RWPE2 (cell line): Measurements from ENCODE around the gene LAD1.

ENCODE experiments used
- ATAC-seq: fragments of 200-7000 bp; cut with Tn5 transposase; 3 replicates; pipeline ENCODE4 v1.9.1; 2021; ENCODE audit warnings: low read depth
- DNase-seq: peaks from one replicate; pipeline ENCODE4 v3.0.0-alpha.2; 2020; ENCODE audit warnings: low spot score
- H3K27ac ChIP-seq: fragments of 450-650 bp; 2 replicates; pipeline ENCODE4 v1.5.1; 2017; ENCODE audit warnings: mild to moderate bottlenecking; ENCODE audit not compliant: poor library complexity, severe bottlenecking
- H3K27me3 ChIP-seq: fragments of 250-450 bp; sonication (Bioruptor Pico); 2 replicates; pipeline ENCODE4 v1.5.1; 2021; ENCODE audit warnings: mild to moderate bottlenecking, moderate library complexity; ENCODE audit not compliant: insufficient read depth, poor library complexity, severe bottlenecking
- H3K36me3 ChIP-seq: fragments of 250-450 bp; sonication (Bioruptor Pico); 2 replicates; pipeline ENCODE4 v1.5.1; 2020; ENCODE audit warnings: low read depth, mild to moderate bottlenecking, moderate library complexity
- H3K4me1 ChIP-seq: fragments of 250-450 bp; sonication (Bioruptor Pico); 2 replicates; pipeline ENCODE4 v1.5.1; 2021; ENCODE audit warnings: mild to moderate bottlenecking, moderate library complexity; ENCODE audit not compliant: insufficient read depth, poor library complexity, severe bottlenecking
- H3K4me3 ChIP-seq: fragments of 250-450 bp; sonication (Bioruptor Pico); 2 replicates; pipeline ENCODE4 v1.5.1; 2021; ENCODE audit warnings: mild to moderate bottlenecking, moderate library complexity; ENCODE audit not compliant: severe bottlenecking
- H3K9me3 ChIP-seq: fragments of 250-450 bp; sonication (Bioruptor Pico); 2 replicates; pipeline ENCODE4 v1.5.1; 2021; ENCODE audit warnings: mild to moderate bottlenecking, moderate library complexity; ENCODE audit not compliant: severe bottlenecking
- CTCF ChIP-seq: fragments of 450-650 bp; IDR thresholded peaks from one replicate; pipeline ENCODE4 v1.5.1; 2017; ENCODE audit warnings: mild to moderate bottlenecking, moderate library complexity; ENCODE audit not compliant: poor library complexity, severe bottlenecking

LAD1 gene

GRCh38 chr1:201443747-201444146 is 44.6 kb upstream of the LAD1 start:
- Histone ChIP-seq H3K36me3 (no peaks in the 10 kb centered on the region), H3K4me1 (peaks cover 9% of the 10 kb centered on the region), H3K27ac (no peak overlapping the region), H3K9me3 (no peaks in the 10 kb centered on the region), H3K27me3 (no peaks in the 10 kb centered on the region), H3K4me3 (no peak overlapping the region)
- ATAC-seq (no peak), DNase-seq (no peak)
- TF ChIP-seq CTCF: no peak

GRCh38 chr1:201436969-201437368 is 37.8 kb upstream of the LAD1 start:
- no peak overlapping the region for H3K27ac ChIP-seq
- ATAC-seq (no peak), DNase-seq (no peak)
- no peaks in the 10 kb centered on the region for H3K9me3 ChIP-seq
- peaks cover 13% of the 10 kb centered on the region for H3K4me1 ChIP-seq
- no peaks in the 10 kb centered on the region for H3K36me3 ChIP-seq
- no peaks in the 10 kb centered on the region for H3K27me3 ChIP-seq
- no peak for TF ChIP-seq CTCF
- no peak overlapping the region for H3K4me3 ChIP-seq

GRCh38 chr1:201436393-201436792 is 37.3 kb upstream of the LAD1 start:
- ATAC-seq: no peak; the same call in 2 of the 3 replicates
- Histone ChIP-seq H3K4me1 (peaks cover 13% of the 10 kb centered on the region), H3K9me3 (no peaks in the 10 kb centered on the region), H3K4me3 (no peak overlapping the region), H3K36me3 (no peaks in the 10 kb centered on the region), H3K27me3 (no peaks in the 10 kb centered on the region), H3K27ac (peak overlapping the region; percentile 46)
- DNase-seq: no peak
- no peak for TF ChIP-seq CTCF

GRCh38 chr1:201434266-201434665 is 35.1 kb upstream of the LAD1 start:
- Histone ChIP-seq H3K9me3 (no peaks in the 10 kb centered on the region), H3K27ac (no peak overlapping the region), H3K27me3 (no peaks in the 10 kb centered on the region), H3K4me3 (no peak overlapping the region), H3K4me1 (peaks cover 13% of the 10 kb centered on the region), H3K36me3 (no peaks in the 10 kb centered on the region)
- no peak for TF ChIP-seq CTCF
- DNase-seq (no peak), ATAC-seq (no peak)

GRCh38 chr1:201433609-201434008 is 34.5 kb upstream of the LAD1 start:
- TF ChIP-seq CTCF: no peak
- ATAC-seq (no peak), DNase-seq (no peak)
- Histone ChIP-seq H3K27me3 (no peaks in the 10 kb centered on the region), H3K4me3 (no peak overlapping the region), H3K27ac (no peak overlapping the region), H3K36me3 (no peaks in the 10 kb centered on the region), H3K4me1 (peaks cover 13% of the 10 kb centered on the region), H3K9me3 (no peaks in the 10 kb centered on the region)
